ENCODE measurements around the gene ADGRF5. TPM values are rescaled to one million over a fixed set of nuclear protein-coding genes. Genes with fewer than 3 reads are reported as not detected.
A peak's percentile ranks its signal among the peaks of the same experiment; 100 is the strongest.
"Not testable (repeated sequence)": the region's sequence is repeated elsewhere in the genome, so short reads cannot be mapped to it uniquely, and the experiment has no call there.

Gene ADGRF5
- polyA plus RNA-seq, 1 experiment, result not detected

GRCh38 chr6:46867411-46867810, 54.3 kb downstream of the ADGRF5 start:
- Histone ChIP-seq H3K27ac (ENCODE audit: low read depth, low read length) (no peak overlapping the region), H3K27me3 (ENCODE audit: control insufficient read depth, insufficient read depth, low read length) (no peaks in the 10 kb centered on the region), H3K4me3 (ENCODE audit: low read depth, low read length) (no peak overlapping the region), H3K9me3 (ENCODE audit: control insufficient read depth, insufficient read depth, low read length) (no peaks in the 10 kb centered on the region)
- ChIA-PET POLR2A (no interaction called here), CTCF (no interaction called here)
- DNase-seq (ENCODE audit: low read depth, low spot score), result no peak
- TF ChIP-seq, protein P1, sequence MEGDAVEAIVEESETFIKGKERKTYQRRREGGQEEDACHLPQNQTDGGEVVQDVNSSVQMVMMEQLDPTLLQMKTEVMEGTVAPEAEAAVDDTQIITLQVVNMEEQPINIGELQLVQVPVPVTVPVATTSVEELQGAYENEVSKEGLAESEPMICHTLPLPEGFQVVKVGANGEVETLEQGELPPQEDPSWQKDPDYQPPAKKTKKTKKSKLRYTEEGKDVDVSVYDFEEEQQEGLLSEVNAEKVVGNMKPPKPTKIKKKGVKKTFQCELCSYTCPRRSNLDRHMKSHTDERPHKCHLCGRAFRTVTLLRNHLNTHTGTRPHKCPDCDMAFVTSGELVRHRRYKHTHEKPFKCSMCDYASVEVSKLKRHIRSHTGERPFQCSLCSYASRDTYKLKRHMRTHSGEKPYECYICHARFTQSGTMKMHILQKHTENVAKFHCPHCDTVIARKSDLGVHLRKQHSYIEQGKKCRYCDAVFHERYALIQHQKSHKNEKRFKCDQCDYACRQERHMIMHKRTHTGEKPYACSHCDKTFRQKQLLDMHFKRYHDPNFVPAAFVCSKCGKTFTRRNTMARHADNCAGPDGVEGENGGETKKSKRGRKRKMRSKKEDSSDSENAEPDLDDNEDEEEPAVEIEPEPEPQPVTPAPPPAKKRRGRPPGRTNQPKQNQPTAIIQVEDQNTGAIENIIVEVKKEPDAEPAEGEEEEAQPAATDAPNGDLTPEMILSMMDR (IDR thresholded peaks at IDR 0.05; ENCODE audit: low read depth, low read length), result no peak

GRCh38 chr6:46865221-46865620, 56.5 kb downstream of the ADGRF5 start:
- Histone ChIP-seq H3K27ac (ENCODE audit: low read depth, low read length) (no peak overlapping the region), H3K9me3 (ENCODE audit: control insufficient read depth, insufficient read depth, low read length) (no peaks in the 10 kb centered on the region), H3K4me3 (ENCODE audit: low read depth, low read length) (no peak overlapping the region), H3K27me3 (ENCODE audit: control insufficient read depth, insufficient read depth, low read length) (no peaks in the 10 kb centered on the region)
- POLR2A ChIA-PET, result no interaction called here
- DNase-seq (ENCODE audit: low read depth, low spot score), result no peak
- CTCF ChIA-PET, result interaction anchor here (1.1 kb wide), 1 partner anchor 17 kb away, joined by 6 read pairs; no protein-coding TSS in a partner anchor
- TF ChIP-seq, protein P1 (IDR thresholded peaks at IDR 0.05; ENCODE audit: low read depth, low read length), result no peak

DNA sequence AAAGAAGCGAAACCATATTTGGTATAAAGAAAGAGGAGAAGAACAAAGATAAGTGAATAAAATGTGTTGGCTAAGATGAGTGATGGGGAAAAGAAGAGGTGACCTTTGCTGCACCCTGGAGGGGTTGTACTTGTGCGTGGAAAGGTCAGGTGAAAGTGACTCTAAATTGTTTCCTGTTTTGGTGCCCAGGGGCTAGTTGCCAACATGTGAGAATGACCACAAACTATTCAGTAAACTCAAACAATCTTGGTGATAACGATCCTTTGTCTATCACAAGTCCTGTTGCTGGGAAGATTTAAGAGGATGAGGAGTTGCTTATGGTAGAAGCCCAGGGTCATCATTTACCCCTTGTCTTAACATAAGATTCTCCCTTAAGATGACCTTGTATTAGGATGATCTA, 57.9 kb downstream of the ADGRF5 start:
- TF ChIP-seq, protein P1 (IDR thresholded peaks at IDR 0.05; ENCODE audit: low read depth, low read length), result no peak
- H3K27me3 ChIP-seq (ENCODE audit: control insufficient read depth, insufficient read depth, low read length), result no peaks in the 10 kb centered on the region
- CTCF ChIA-PET, result interaction anchor here (1.1 kb wide), 1 partner anchor 15 kb away, joined by 6 read pairs; no protein-coding TSS in a partner anchor

DNA sequence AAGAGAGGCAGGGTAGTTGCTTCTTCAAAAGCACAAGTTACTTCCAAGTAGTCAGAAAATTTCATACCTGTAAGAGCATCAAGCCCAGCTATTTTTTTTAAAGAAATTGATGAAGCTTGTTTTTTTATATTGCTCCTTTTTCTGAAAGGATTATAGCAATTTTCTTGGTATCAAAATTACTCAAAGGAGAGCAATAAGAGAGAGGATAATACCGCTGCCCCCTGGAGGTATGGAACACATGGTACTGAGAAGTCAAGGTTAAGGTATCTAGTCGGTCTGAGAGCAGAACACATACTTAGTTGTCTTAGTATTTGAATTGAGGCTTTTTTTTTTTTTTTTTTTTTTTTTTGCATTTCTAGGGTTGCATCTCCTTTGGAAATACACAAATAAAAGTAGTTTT, 59.4 kb downstream of the ADGRF5 start:
- CTCF ChIA-PET, result interaction anchor here (3.3 kb wide), 1 partner anchor 14 kb away, joined by 22 read pairs; no protein-coding TSS in a partner anchor
- Histone ChIP-seq H3K27me3 (ENCODE audit: control insufficient read depth, insufficient read depth, low read length) (no peaks in the 10 kb centered on the region), H3K9me3 (ENCODE audit: control insufficient read depth, insufficient read depth, low read length) (no peaks in the 10 kb centered on the region), H3K27ac (ENCODE audit: low read depth, low read length) (no peak overlapping the region), H3K4me3 (ENCODE audit: low read depth, low read length) (no peak overlapping the region)
- DNase-seq (ENCODE audit: low read depth, low spot score), result no peak
- TF ChIP-seq, protein P1 (IDR thresholded peaks at IDR 0.05; ENCODE audit: low read depth, low read length), result no peak
- POLR2A ChIA-PET, result no interaction called here

More for the DNA sequence above, 57.9 kb downstream of the ADGRF5 start:
- POLR2A ChIA-PET, result no interaction called here
- no peak for DNase-seq (ENCODE audit: low read depth, low spot score)
- no peak overlapping the region for H3K27ac ChIP-seq (ENCODE audit: low read depth, low read length)
- H3K9me3 ChIP-seq (ENCODE audit: control insufficient read depth, insufficient read depth, low read length), result no peaks in the 10 kb centered on the region
- H3K4me3 ChIP-seq (ENCODE audit: low read depth, low read length), result no peak overlapping the region

DNA sequence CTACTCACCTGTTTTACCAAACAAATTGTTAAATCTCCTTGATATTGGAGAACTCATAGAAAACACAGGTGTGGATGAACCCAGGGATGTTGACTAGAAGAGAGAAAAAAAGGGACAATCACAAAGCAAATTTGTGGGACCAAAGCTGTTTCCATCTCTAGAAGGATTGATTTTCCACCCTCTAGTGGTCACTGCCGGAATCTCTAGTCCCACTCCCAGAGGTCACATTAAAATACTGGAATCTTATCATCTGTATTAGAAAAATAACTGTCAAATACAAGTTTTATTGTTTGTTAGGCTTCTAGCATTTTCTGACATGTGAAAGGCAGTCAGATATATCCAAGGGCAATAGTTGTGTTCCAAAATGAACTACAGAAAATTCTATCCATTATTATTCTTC, 65.8 kb downstream of the ADGRF5 start:
- H3K27me3 ChIP-seq (ENCODE audit: control insufficient read depth, insufficient read depth, low read length); H3K9me3 ChIP-seq (ENCODE audit: control insufficient read depth, insufficient read depth, low read length); H3K27ac ChIP-seq (ENCODE audit: low read depth, low read length); H3K4me3 ChIP-seq (ENCODE audit: low read depth, low read length); DNase-seq (ENCODE audit: low read depth, low spot score); POLR2A ChIA-PET: not testable (repeated sequence)
- CTCF ChIA-PET, result interaction anchor here (0.5 to 1.5 kb wide), 5 partner anchors 9 to 185 kb away, joined by 3 to 5 read pairs (median 3); no protein-coding TSS in a partner anchor
- TF ChIP-seq, protein P1 (IDR thresholded peaks at IDR 0.05; ENCODE audit: low read depth, low read length), result peak; percentile 78

- POLR2A ChIA-PET; DNase-seq (ENCODE audit: low read depth, low spot score); H3K4me3 ChIP-seq (ENCODE audit: low read depth, low read length); H3K9me3 ChIP-seq (ENCODE audit: control insufficient read depth, insufficient read depth, low read length); H3K27ac ChIP-seq (ENCODE audit: low read depth, low read length); CTCF ChIA-PET; H3K27me3 ChIP-seq (ENCODE audit: control insufficient read depth, insufficient read depth, low read length): not testable (repeated sequence)
Measured at GRCh38 chr6:46851576-46851975, 70.2 kb downstream of the ADGRF5 start.

Data from AG04450 (cell line).